Activated gamma-delta T cell treated with anti-CD3 and anti-CD28 coated beads, Interleukin-2, amount 50 U/mL, for 16 hours (primary cell): ENCODE measurements around the gene TAF12.
"Not testable (repeated sequence)": the region's sequence is repeated elsewhere in the genome, so short reads cannot be mapped to it uniquely, and the experiment has no call there.

Experiments used
- DNase-seq: peaks from one replicate; pipeline ENCODE4 v3.0.0-alpha.2; 2020; ENCODE audit warnings: low read depth

The TAF12 gene

DNA sequence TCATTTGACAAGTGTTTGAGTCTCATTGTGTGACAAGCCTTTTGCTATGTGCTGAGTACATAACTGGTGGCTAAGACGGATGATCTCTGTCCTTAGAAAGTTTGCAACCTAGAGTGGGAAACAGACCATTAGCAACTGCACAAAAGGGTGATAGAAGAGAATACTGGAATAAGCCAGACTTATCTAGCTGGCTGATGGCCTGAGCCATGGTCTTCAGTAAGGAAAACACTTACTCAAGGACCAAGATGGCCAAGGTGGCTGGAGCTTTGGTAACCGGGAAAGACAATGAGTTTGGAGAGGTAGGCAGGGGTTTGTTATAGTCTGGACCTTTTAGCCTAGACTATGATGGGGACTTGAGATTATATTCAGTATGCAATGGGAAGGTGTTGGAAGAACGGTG is 1.6 kb upstream of the TAF12 start:
- no peak for DNase-seq

DNA sequence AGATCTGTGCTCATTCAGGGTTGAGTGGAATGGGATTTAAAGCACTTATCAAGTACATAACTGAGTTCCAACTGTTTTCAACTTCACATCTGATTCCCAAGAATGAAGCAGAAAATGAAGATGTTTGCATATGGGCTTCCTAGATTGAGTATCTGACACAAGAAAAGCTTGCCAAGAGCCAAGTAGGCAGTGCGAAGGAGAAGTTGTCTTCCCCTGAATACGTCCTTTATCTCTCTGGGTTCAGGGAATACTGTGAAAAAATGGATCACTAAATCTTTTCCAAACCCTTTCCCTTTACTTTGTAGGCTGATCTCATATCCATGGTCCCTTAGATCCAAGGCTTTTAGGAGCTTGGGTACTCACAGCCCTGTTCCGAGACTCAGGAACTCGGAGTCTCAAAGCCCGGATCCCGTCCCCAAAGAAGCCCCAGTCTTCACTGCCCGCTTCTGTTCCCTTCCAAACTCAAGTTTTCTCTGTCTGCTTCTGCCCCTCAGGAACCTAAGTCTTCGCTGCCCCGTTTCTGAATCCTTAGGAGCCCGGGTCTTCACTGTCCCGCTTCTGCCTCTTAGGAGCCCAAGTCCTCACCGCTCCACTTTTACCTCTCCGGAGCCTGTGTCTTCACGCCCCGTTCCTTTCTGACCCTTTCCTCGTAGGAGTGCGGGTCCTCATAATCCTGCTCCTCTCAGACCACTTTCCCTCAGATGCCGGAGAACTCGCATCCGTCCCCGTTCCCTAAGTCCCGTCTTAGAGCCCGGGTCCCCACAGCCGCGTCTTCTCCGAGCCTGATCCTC is 616 bp downstream of the TAF12 start:
- no peak for DNase-seq

DNA sequence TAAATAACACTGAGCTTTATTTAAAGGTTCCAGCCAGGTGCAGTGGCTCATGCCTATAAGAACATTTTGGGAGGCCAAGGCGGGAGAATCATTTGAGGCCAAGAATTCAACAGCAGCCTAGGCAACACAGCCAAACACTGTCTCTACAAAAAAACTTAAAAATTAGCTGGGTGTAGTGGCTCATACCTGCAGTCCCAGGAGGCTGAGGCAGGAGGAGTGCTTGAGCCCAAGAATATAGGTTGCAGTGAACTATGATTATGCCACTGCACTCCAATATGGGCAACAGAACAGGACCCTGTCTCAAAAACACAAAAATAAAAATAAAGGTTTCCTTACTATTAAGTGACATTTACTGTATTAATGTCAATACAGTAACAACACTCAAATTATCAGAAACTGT is 2.1 kb downstream of the TAF12 start:
- DNase-seq: no peak

DNA sequence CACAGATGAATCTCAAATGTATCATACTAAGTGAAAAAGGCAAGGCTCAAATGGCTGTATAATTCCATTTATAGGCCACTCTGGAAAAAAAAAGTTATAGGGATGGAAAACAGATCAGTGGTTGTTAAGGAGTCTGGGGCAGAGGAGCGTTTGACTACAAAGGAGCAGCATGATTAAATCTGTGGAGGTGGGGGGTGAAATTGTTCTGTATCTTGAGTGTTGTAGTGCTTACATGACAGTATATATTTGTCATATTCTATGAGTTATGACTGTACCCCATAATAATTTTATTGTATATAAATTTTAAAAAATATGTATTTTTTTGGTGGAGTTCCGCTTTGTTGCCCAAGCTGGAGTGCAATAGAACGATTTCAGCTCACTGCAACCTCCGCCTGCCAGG is 10.3 kb downstream of the TAF12 start:
- DNase-seq: no peak

DNA sequence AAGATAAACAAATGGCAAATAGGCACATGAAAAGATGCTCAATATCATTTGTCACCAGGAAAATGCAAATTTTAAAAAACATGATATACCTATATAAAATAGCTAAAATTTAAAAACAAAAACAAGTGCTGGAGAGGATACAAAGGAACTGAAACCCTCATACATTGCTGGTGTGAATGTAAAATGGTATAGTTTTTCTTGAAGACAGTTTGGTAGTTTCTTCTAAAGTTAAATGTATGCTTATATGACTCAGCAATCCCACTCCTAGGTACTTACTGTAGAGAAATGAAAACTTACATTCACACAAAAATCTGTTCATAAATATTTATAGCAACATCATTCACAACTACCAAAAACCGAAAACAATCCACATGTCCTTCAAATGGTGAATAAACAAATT is 11.2 kb downstream of the TAF12 start:
- DNase-seq: no peak

DNA sequence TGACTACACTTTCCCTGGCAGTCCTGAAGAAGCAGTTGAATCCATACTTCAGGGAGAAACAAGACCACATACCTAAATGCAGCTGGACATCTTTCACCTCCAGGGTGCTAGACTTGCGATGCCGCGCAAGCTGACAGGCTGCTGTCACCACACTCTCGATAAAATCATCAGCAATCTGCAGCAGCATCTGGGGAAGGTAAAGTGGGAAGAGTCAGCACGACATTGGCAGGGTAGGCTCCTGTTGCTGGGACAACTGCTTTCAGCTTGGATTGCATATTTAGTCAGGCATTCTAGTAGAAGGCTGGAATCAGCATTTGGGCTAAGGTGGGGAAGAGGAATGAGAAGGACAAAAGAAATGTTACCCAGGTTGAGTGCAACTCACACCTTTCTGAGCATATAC is 29.7 kb downstream of the TAF12 start:
- no peak for DNase-seq

DNA sequence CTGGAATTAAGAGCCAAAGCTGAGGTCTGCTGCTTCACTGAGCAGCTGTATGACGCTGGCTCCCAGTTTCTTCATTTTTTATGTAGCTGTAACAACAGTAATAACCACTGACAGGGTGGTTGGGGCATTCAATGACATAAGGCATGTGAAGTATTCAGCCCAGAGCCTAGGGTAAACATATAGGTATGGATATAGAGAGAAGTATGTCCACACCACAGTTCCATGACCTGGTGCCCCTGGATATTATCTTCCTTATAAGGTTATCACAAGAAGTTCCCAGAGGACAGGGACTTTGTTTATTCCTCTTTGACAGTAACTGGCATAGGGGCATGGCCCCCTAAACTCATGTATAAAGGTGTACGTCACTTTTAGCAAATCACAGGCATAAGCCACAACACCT is 36.1 kb downstream of the TAF12 start:
- no peak for DNase-seq

DNA sequence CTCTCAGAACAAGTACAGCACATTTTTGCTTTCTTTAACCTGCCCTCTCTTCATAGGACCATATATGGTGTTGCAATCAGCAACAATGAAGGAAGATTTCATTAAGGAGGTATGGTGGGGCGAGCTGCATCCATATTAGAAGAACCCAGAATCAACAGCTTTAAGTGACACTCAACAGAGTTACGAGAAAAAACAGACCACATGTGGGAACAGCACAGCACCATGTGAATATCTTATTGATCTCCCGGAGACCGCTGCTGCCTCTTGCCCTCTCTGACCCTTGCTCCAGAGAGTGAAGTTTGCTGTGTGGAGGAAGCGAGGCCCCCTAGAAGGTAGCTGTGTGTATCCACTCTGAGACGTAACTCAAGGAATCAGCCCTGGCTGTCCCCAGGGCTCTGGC is 37.9 kb downstream of the TAF12 start:
- no peak for DNase-seq

DNA sequence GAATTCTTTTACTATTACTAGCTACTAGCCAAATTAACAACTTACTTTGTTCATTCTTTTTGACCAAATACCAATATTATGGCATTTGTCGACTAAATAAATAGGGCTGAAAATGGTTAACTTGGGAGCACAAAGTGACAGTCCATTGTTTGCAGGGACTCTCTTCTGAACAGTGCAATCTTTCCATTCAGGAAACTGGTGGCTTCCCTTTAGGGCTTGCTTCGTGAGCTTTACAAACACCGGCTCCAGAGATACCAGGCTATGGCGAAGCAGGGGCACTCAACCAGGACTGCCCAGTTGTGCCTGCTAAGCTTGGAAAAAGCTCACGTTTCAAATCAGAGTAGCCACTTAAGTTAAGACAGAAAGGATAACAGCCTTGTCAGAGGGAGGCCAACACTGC is 38.5 kb downstream of the TAF12 start:
- DNase-seq: no peak

DNA sequence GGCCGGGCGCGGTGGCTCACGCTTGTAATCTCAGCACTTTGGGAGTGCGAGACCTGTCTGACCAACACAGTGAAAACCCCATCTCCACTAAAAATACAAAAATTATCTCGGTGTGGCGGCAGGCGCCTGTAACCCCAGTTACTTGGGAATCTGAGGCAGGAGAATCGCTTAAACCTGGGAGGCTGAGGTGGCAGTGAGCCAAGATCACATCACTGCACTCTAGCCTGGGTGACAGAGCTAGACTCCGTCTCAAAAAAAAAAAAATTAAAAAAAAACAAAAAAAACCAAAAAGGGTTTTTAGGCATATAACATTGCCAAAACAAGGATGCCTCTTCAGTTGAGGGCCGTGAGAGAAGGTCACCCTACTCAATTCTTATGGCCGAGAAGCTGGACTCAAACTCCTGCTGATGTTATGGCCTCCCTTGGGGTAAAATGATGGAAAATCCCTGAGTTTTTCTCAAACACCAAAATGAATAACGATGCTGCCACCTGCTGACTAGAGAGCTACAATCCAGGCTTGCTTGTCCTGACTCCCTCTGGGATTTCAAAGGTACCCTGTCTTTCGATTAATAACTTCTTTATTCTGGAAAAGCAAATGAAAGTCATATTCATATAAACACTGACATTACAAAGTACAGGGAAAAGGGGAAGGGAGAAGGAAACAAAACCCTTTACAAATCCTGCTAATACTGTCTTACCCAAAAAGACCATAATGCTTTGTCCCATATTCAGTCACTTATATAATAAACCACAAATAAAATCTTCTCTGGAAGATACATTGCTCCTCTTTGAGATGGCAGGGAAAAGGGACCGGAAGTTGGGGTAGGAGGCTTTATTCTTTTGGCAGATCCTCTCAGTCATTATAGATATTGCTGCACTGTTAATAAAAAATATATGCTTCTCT is 40.1 kb downstream of the TAF12 start:
- no peak for DNase-seq

DNA sequence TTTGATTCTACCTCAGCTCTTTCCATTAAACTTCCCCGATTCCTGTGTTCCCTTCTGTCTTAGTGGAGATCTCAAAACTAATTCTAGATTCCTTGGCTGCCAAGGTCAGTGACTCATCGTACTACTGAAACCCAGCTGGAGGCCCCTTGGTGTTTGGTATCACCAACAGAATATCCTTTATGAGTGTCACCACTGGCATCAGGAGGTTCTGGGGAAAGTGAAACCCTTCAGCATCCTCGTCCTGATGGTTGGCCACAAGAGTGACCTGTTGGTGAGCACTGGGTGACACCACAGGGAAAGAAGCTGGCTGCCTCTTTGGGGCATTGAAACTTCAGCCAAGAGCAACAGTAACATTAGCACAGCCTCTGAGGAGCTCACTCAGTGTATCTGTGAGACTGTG is 41.2 kb downstream of the TAF12 start:
- DNase-seq: no peak

DNA sequence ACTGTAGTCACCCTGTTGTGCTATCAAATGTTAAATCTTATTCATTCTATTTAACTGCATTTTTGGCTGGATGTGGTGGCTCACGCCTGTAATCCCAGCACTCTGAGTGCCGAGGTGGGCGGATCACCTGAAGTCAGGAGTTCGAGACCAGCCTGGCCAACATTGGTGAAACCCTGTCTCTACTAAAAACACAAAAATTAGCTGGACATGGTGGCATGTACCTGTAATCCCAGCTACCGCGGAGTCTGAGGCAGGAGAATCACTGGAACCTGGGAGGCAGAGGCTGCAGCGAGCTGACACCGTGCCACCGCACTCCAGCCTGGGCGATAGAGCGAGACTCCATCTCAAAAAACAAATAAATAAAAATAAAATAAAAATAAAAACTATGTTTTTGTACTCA is 46.6 kb downstream of the TAF12 start:
- DNase-seq: not testable (repeated sequence)

DNA sequence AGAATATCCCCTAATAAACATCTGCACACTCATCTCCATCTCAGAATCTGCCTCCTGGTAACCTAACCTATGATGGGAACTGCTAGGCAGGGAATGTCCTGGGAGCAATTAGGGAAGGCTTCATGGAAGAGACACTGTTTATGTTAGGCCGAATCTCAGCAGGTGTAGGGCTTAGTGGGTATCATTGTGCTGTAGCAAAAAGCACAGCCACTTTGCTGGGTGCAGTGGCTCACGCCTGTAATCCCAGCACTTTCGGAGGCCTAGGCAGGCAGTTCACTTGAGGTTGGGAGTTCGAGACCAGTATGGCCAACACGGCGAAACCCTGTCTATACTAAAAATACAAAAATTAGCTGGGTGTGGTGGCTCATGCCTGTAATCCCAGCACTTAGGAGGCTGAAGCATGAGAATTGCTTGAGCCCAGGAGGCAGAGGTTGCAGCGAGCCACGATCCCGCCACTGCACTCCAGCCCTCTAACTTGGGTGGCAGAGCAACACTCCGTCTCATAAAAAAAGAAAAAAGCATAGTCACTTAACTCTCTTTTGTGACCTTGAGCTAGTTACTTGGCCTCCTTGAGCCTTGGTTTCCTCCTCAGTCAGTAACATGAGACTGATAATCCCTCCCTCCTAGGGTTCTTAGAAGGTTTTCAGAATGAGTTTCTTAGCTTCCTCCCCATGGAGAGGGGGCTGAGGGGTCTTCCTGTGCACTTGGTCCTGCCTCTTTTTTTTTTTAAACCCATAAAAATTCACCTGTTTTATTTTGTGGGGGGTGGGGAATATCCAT is 47.3 kb downstream of the TAF12 start:
- DNase-seq: no peak

DNA sequence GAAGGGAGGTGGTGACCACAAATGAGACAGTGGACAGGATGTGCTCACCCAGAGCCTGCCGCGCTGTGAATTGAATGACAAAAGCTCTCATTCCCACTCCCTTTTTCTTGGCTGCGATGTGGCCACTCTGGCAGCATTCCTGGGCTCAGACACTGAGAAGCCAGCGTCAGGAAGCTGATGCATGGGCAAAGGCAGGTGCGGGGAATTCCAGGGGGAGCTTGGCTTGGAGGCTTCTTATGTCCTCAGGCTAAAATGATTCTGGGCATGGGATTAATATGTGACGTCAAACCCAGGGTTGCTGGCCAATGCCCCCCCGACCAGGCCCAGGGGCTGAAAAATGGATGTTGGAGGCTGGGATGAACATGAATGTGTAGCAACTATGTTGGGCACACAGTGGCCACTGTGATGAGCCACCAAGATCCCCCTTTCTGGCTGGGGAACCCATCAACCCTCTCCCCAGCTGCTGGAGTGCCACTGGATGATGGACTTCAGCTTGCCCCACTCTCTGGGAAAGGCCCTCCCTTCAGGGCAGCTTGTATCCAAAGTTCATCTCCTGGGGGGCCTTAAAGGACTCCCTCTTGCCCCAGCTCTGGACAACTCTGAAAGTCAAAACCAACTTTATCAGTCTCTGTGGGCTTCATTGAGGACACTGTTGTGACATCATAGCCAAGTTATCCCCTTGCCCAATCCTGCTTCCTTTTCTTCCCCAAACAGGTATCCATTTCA is 48.0 kb downstream of the TAF12 start:
- DNase-seq: not testable (repeated sequence)

DNA sequence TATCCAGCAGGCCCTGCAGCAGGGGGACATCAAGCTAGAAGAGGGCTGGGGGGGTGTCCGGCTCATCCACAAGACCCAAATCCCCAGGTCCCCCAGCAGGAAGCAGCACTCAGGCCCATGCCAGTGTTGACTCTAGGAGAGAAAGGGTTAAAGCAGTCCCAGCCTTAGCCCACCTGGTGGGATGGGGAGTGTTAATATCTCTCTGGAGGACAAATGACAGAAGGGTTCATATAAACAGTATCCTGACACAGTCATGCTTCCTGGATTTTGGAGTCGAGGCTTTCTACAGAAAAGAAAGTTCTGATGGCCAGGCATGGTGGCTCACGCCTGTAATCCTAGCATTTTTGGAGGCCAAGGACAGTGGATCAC is 48.9 kb downstream of the TAF12 start:
- DNase-seq: not testable (repeated sequence)

DNA sequence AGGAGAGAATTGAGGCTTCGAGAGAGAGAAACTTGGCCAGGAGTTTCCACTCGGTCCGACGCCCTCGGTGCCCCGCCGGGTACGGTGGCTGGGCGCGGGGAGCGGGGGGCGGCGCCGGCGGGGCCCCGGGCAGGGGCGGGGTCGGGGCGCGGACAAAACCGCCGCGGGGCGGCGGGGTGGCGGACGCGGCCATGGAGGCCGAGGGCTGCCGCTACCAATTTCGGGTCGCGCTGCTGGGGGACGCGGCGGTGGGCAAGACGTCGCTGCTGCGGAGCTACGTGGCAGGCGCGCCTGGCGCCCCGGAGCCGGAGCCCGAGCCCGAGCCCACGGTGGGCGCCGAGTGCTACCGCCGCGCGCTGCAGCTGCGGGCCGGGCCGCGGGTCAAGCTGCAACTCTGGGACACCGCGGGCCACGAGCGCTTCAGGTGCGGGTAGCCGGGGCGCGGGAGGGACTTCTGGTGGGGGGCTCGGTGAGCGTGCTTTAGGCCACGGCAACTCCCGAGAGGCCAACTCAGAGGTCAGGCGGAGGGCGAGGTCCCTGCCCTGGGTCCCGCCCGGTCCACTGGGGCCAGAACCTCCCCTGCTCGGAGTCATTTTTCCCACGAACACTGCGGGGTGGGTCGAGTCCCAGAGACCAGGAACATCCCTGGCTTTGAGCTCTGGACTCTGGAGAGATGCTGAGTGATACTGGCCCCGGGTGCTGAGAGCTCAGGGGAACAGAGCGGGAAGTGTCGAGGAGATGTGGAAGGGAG is 50.4 kb downstream of the TAF12 start:
- no peak for DNase-seq

DNA sequence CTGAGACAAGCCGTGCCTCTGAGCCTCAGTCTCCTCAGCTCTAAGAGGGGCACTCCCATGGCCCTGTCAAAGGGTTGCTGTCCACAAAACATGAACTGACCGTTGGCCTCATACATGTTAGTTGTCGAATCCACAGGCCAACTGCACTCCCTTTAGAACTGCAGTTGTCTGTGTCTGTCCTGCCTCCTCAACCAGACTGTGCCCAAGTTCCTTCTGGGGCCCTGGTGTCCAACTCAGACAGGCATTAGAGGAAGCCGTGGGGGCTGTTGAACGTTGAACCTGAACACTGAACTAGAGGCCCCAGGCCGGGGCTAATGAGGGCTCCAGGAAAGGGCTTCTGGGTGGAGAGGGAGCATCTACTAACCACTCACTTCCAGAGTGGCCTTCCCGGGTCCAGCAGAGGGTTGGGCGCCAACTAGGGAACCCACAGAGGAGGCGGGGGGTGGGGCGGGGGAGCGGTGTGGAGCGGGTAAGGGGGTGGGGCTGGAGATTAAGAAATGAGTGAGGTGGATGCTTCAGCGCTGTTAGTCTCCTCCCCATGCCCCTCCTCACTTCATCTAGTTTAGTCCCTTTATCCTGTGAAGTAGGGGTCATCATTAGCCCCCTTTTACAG is 51.1 kb downstream of the TAF12 start, which contains the start of gene RAB42:
Gene RAB42 (plus strand): TSS at position 558 of the 613 bp plus-strand sequence. CDS start 247 bp downstream, outside the sequence.
- no peak for DNase-seq

DNA sequence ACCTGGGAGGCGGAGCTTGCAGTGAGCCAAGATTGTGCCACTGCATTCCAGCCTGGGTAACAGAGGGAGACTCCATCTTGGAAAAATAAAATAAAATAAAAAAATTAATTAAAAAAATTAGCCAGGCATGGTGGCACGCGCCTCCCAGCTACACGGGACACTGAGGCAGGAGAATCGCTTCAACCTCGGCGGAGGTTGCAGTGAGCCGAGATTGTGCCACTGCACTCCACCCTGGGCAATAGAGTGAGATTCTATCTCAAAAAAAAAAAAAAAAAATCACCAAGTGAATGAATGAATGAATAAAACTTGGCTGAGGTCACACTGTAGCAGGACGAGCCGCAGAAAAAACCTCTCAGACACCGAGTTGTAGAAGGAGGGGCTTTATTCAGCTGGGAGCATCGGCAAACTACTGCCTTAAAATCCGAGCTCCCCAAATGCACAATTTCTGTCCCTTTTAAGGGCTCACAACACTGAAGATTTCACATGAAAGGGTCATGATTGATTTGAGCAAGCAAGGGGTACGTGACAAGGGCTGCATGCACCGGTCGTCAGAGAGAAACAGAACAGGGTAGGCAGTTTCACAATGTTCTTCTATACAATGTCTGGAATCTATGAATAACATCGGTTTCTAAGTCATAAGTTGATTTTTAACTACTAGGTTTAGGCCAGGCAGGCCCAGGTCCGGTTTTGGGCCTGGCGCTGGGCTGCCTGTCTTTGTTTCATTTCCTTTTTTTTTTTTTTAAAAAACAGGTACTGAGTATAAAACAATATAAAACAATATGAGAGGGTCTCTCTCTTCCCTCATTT is 56.1 kb downstream of the TAF12 start:
- not testable (repeated sequence) for DNase-seq

DNA sequence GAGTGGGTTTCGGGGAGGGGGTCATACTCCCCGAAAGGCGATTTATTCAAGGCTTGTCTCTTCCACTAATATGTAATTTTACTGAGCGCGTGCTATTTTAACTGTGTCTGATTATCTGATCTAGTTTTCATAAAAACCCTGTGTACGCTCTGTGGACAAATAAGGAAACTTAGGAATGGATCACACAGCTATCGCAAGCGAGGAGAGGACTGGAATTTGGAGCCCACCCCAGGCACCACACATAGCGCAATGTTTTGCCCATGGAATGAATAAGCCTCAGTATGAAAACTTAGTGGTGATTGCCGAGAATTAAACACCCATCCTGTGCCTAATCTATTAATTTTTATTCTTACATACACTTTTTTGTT is 60.6 kb downstream of the TAF12 start:
- DNase-seq: no peak
